Skeletal muscle satellite cell (primary cell): Measurements from ENCODE around the gene PRKX. TPM values are rescaled to one million over a fixed set of nuclear protein-coding genes. Genes with fewer than 3 reads are reported as not detected.
"Not testable (repeated sequence)": the region's sequence is repeated elsewhere in the genome, so short reads cannot be mapped to it uniquely, and the experiment has no call there.

ENCODE experiments used
- H3K27me3 ChIP-seq: 2 replicates; pipeline ENCODE4 v1.7.0; 2013; ENCODE audit warnings: low read length; ENCODE audit not compliant: control insufficient read depth, insufficient read depth
- H3K36me3 ChIP-seq: 2 replicates; pipeline ENCODE4 v1.7.0; 2013; ENCODE audit warnings: mild to moderate bottlenecking, control low read depth, low read length; ENCODE audit not compliant: insufficient read depth
- H3K4me1 ChIP-seq: 2 replicates; pipeline ENCODE4 v1.7.0; 2013; ENCODE audit warnings: low read length; ENCODE audit not compliant: control insufficient read depth, insufficient read depth
- H3K4me2 ChIP-seq: 2 replicates; pipeline ENCODE4 v1.7.0; 2013; ENCODE audit warnings: mild to moderate bottlenecking, low read length
- H3K4me3 ChIP-seq: 2 replicates; pipeline ENCODE4 v1.7.0; 2013; ENCODE audit warnings: low read length
- H3K9ac ChIP-seq: 2 replicates; pipeline ENCODE4 v1.7.0; 2013; ENCODE audit warnings: mild to moderate bottlenecking, low read depth, low read length, moderate library complexity
- H3K9me3 ChIP-seq: replicated peaks from 2 replicates; pipeline ENCODE4 v1.7.0; 2013; ENCODE audit warnings: mild to moderate bottlenecking, control low read depth, low read length
- total RNA-seq: library from RNA; depleted of rRNA; stranded (reverse); fragments of >200 nt; gene quantifications from 2 replicates; pipeline ENCODE4 v1.2.3, GENCODE V29; 2012; rRNA removed

Gene PRKX
- total RNA-seq, result 11.4 and 12.9 TPM in 2 replicates

GRCh38 chrX:3713225-3713936 is at the start of gene PRKX:
Gene PRKX (minus strand): TSS chrX:3713649. CDS start chrX:3713253, 396 bp downstream.
- Histone ChIP-seq H3K4me3 (peak within 1 kb of the TSS; percentile 78), H3K27me3 (no peaks in the 10 kb centered on the region), H3K9me3 (no peaks in the 10 kb centered on the region), H3K36me3 (no peaks in the 10 kb centered on the region), H3K4me1 (no peaks in the 10 kb centered on the region), H3K9ac (peak within 1 kb of the TSS; percentile 79), H3K4me2 (peak within 1 kb of the TSS; percentile 93)

DNA sequence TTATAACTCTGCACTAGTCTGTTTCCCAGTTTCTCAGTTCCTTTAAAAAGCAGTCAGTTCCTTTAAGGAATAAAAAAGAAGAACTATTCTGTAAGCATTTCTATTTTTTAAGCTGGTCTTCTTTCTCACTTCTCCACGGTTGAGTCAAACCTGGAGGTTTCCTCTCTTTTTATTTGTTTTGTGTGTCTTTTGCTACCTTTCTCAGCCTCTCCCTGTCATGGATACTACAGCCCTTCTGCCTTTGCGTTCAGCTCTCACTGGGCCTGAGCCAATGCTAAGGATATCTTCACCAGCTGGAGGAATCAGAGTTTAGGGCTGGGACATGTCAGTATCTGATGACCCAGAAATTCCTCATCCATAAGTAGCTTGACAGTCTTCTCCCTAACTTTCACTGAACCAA is 49.7 kb upstream of the PRKX start:
- no peaks in the 10 kb centered on the region for H3K9me3 ChIP-seq
- no peak overlapping the region for H3K4me2 ChIP-seq
- no peaks in the 10 kb centered on the region for H3K36me3 ChIP-seq
- H3K27me3 ChIP-seq, result no peaks in the 10 kb centered on the region
- no peak overlapping the region for H3K4me3 ChIP-seq
- H3K9ac ChIP-seq, result no peak overlapping the region
- no peaks in the 10 kb centered on the region for H3K4me1 ChIP-seq

- no peak overlapping the region for H3K4me2 ChIP-seq
- H3K27me3 ChIP-seq, result no peaks in the 10 kb centered on the region
- H3K9me3 ChIP-seq, result no peaks in the 10 kb centered on the region
- H3K9ac ChIP-seq, result no peak overlapping the region
- no peak overlapping the region for H3K4me3 ChIP-seq
- no peaks in the 10 kb centered on the region for H3K4me1 ChIP-seq
- H3K36me3 ChIP-seq, result no peaks in the 10 kb centered on the region
Observed at GRCh38 chrX:3757510-3758025, 44.1 kb upstream of the PRKX start.

GRCh38 chrX:3748052-3748559 is 34.7 kb upstream of the PRKX start:
- H3K4me2 ChIP-seq, result no peak overlapping the region
- no peak overlapping the region for H3K9ac ChIP-seq
- no peaks in the 10 kb centered on the region for H3K4me1 ChIP-seq
- H3K27me3 ChIP-seq, result no peaks in the 10 kb centered on the region
- no peaks in the 10 kb centered on the region for H3K9me3 ChIP-seq
- H3K4me3 ChIP-seq, result no peak overlapping the region
- H3K36me3 ChIP-seq, result no peaks in the 10 kb centered on the region

DNA sequence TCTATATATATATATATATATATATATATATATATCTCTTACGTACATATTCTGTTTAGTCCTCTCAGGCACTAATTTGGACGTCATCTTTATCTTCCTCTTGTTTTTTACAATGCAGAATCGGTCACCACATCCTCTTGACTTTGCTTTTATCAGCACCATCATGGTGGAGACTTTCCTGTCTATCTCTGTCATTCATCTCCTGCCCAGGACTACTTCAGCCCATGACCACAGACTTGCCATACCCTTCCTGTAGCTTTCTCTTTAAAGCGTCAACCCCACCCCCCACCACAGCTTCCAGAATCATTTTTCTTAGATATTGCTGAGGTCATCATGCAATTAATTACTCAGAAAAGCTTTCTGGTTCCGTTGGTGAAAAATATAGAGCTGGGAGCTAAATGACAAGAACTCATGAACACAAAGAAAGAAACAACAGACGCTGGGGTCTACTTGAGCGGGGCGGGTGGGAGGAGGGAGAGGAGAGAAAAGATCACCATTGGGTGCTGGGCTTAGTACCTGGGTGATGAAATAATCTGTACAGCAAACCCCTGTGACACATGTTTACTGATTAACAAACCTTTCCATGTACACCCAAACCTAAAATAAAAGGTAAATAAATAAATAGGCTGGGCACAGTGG is 30.5 kb upstream of the PRKX start:
- no peaks in the 10 kb centered on the region for H3K9me3 ChIP-seq
- no peaks in the 10 kb centered on the region for H3K27me3 ChIP-seq
- H3K9ac ChIP-seq, result no peak overlapping the region
- no peaks in the 10 kb centered on the region for H3K36me3 ChIP-seq
- no peak overlapping the region for H3K4me3 ChIP-seq
- no peak overlapping the region for H3K4me2 ChIP-seq
- H3K4me1 ChIP-seq, result no peaks in the 10 kb centered on the region

- not testable (repeated sequence) for H3K4me3 ChIP-seq, H3K27me3 ChIP-seq, H3K9me3 ChIP-seq, H3K4me1 ChIP-seq, H3K4me2 ChIP-seq, H3K9ac ChIP-seq, H3K36me3 ChIP-seq
Observed at GRCh38 chrX:3740946-3741345, 27.5 kb upstream of the PRKX start.

- Histone ChIP-seq H3K4me2 (no peak overlapping the region), H3K4me1 (no peaks in the 10 kb centered on the region), H3K9ac (no peak overlapping the region), H3K4me3 (no peak overlapping the region), H3K9me3 (no peaks in the 10 kb centered on the region), H3K27me3 (no peaks in the 10 kb centered on the region), H3K36me3 (no peaks in the 10 kb centered on the region)
Observed at GRCh38 chrX:3738509-3738908, 25.1 kb upstream of the PRKX start.

DNA sequence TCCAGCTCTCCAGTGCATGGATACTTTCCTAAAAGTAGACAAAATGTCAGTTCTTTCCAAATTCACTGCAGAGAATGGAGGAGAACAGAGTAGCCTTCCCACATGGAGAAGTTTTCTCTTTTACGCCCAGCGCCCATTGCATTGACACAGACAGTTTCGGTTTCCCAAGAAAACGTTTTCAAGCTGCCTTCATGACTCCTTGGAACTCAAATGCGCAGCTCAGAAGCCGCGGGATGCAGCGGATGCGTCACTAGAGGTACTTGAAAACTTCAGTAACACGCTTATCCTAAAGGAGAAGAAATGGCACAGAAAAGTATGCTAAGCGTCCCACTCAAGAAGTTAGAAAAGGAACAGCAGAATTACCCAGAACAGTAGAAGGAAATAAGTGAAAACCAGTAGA is 23.1 kb upstream of the PRKX start:
- not testable (repeated sequence) for H3K9me3 ChIP-seq, H3K27me3 ChIP-seq, H3K36me3 ChIP-seq, H3K9ac ChIP-seq, H3K4me3 ChIP-seq, H3K4me2 ChIP-seq, H3K4me1 ChIP-seq

- H3K9me3 ChIP-seq, H3K9ac ChIP-seq, H3K27me3 ChIP-seq, H3K36me3 ChIP-seq, H3K4me2 ChIP-seq, H3K4me3 ChIP-seq, H3K4me1 ChIP-seq: not testable (repeated sequence)
Observed at GRCh38 chrX:3735891-3736290, 22.4 kb upstream of the PRKX start.

- H3K27me3 ChIP-seq, H3K4me3 ChIP-seq, H3K9me3 ChIP-seq, H3K36me3 ChIP-seq, H3K9ac ChIP-seq, H3K4me1 ChIP-seq, H3K4me2 ChIP-seq: not testable (repeated sequence)
Observed at GRCh38 chrX:3734456-3734855, 21.0 kb upstream of the PRKX start.

GRCh38 chrX:3733043-3733430 is 19.6 kb upstream of the PRKX start:
- H3K4me1 ChIP-seq, result no peaks in the 10 kb centered on the region
- H3K4me3 ChIP-seq, result no peak overlapping the region
- no peak overlapping the region for H3K9ac ChIP-seq
- no peaks in the 10 kb centered on the region for H3K36me3 ChIP-seq
- H3K9me3 ChIP-seq, result no peaks in the 10 kb centered on the region
- no peaks in the 10 kb centered on the region for H3K27me3 ChIP-seq
- H3K4me2 ChIP-seq, result no peak overlapping the region
